ENCODE measurements around the gene PPIP5K2.
A peak's percentile ranks its signal among the peaks of the same experiment; 100 is the strongest.

The PPIP5K2 gene

GRCh38 chr5:103254921-103255320 is 134.8 kb downstream of the PPIP5K2 start:
- DNase-seq = no peak

- DNase-seq = no peak
Measured at GRCh38 chr5:103255691-103256090, 135.6 kb downstream of the PPIP5K2 start.

GRCh38 chr5:103256178-103256577 is 136.1 kb downstream of the PPIP5K2 start:
- no peak for DNase-seq

GRCh38 chr5:103258368-103258956 is 138.4 kb downstream of the PPIP5K2 start, which contains the start of gene MACIR:
Gene MACIR (plus strand): TSS chr5:103258763. CDS start chr5:103275920, 17,157 bp downstream.
- DNase-seq = peak; percentile 95

- DNase-seq = peak; percentile 62
Measured at GRCh38 chr5:103258957-103259704, 139.0 kb downstream of the PPIP5K2 start.

GRCh38 chr5:103259705-103260355 is 139.7 kb downstream of the PPIP5K2 start:
- DNase-seq = peak; percentile 13

- no peak for DNase-seq
Measured at GRCh38 chr5:103260951-103261350, 140.8 kb downstream of the PPIP5K2 start.

All from CD4-positive, alpha-beta T cell treated with Interleukin-21 for 1 hour (primary cell).